WTC11 (cell line): ENCODE results near the gene MYMX. TPM values are rescaled to one million over a fixed set of nuclear protein-coding genes. Genes with fewer than 3 reads are reported as not detected.

Experiments
- ATAC-seq: fragments of 200-7000 bp; cut with Tn5 transposase; 2 replicates; pipeline ENCODE4 v1.10.0; 2021; ENCODE audit warnings: mild to moderate bottlenecking, moderate library complexity
- CTCF ChIA-PET: fragments of 300-600 bp; sonication (Branson Sonifier 250); formaldehyde crosslinking; loops from one replicate; lab custom pipeline; 2021; ENCODE audit warnings: antibody characterized with exemption; lab: Charles Lee
- POLR2A ChIA-PET: fragments of 350-600 bp; sonication (Branson Sonifier 250); formaldehyde crosslinking; loops from one replicate; lab custom pipeline; 2021; ENCODE audit warnings: antibody characterized with exemption; lab: Charles Lee
- DNase-seq: peaks from one replicate; pipeline ENCODE4 v3.0.0; 2021; ENCODE audit warnings: low spot score
- H3K27ac Mint-ChIP-seq: 2 replicates; pipeline ENCODE4 v1.8.0; 2021; ENCODE audit warnings: mixed read lengths
- H3K27me3 Mint-ChIP-seq: 2 replicates; pipeline ENCODE4 v1.8.0; 2021; ENCODE audit warnings: low read depth, mild to moderate bottlenecking, moderate library complexity, mixed read lengths
- H3K36me3 Mint-ChIP-seq: 2 replicates; pipeline ENCODE4 v1.8.0; 2021; ENCODE audit warnings: mixed read lengths
- H3K4me1 Mint-ChIP-seq: 2 replicates; pipeline ENCODE4 v1.8.0; 2022; ENCODE audit warnings: mixed read lengths
- H3K4me3 Mint-ChIP-seq: 2 replicates; pipeline ENCODE4 v1.8.0; 2021; ENCODE audit warnings: mild to moderate bottlenecking, moderate library complexity, mixed read lengths
- H3K9me3 Mint-ChIP-seq: 2 replicates; pipeline ENCODE4 v1.8.0; 2021; ENCODE audit warnings: mixed read lengths
- ATF2 ChIP-seq: sonication (generic); formaldehyde crosslinking; IDR thresholded peaks from 2 replicates; pipeline ENCODE4 v1.8.1; 2022; ENCODE audit warnings: low read depth, missing genetic modification reagents, borderline replicate concordance
- CREM ChIP-seq: sonication (generic); formaldehyde crosslinking; IDR thresholded peaks from 2 replicates; pipeline ENCODE4 v1.8.1; 2022; ENCODE audit warnings: mild to moderate bottlenecking, missing genetic modification reagents, moderate library complexity
- FOXP4 ChIP-seq: sonication (generic); formaldehyde crosslinking; IDR thresholded peaks from 2 replicates; pipeline ENCODE4 v1.8.0; 2022; ENCODE audit warnings: mild to moderate bottlenecking, missing genetic modification reagents
- GRHL2 ChIP-seq: fragments of 250-450 bp; sonication (Bioruptor Pico); IDR thresholded peaks from 2 replicates; pipeline ENCODE4 v1.8.0; 2022; ENCODE audit warnings: mild to moderate bottlenecking, moderate library complexity; ENCODE audit not compliant: insufficient replicate concordance, severe bottlenecking
- GTF2I ChIP-seq: fragments of 250-450 bp; sonication (Bioruptor Pico); conservative IDR thresholded peaks from 2 replicates; pipeline ENCODE4 v1.4.0; 2021; ENCODE audit warnings: mild to moderate bottlenecking
- HMGA2 ChIP-seq: fragments of 250-450 bp; sonication (Bioruptor Pico); IDR thresholded peaks from 2 replicates; pipeline ENCODE4 v1.4.0; 2021; ENCODE audit warnings: mild to moderate bottlenecking, moderate library complexity
- IRF1 ChIP-seq: sonication (generic); formaldehyde crosslinking; IDR thresholded peaks from 2 replicates; pipeline ENCODE4 v1.8.0; 2023; ENCODE audit warnings: missing genetic modification reagents
- NR2C2 ChIP-seq: sonication (generic); formaldehyde crosslinking; IDR thresholded peaks from 2 replicates; pipeline ENCODE4 v1.8.0; 2022; ENCODE audit warnings: mild to moderate bottlenecking, missing genetic modification reagents
- NR3C1 ChIP-seq: sonication (generic); formaldehyde crosslinking; conservative IDR thresholded peaks from 2 replicates; pipeline ENCODE4 v1.8.1; 2023; ENCODE audit warnings: low read depth, mild to moderate bottlenecking, missing genetic modification reagents
- SP1 ChIP-seq: sonication (generic); formaldehyde crosslinking; conservative IDR thresholded peaks from 2 replicates; pipeline ENCODE4 v1.8.1; 2022; ENCODE audit warnings: missing genetic modification reagents
- USF2 ChIP-seq: sonication (generic); formaldehyde crosslinking; IDR thresholded peaks from 2 replicates; pipeline ENCODE4 v1.8.1; 2023; ENCODE audit warnings: mild to moderate bottlenecking, missing genetic modification reagents, moderate library complexity
- ZMAT4 ChIP-seq: fragments of 250-450 bp; sonication (Bioruptor Pico); IDR thresholded peaks from 2 replicates; pipeline ENCODE4 v1.9.0; 2021; ENCODE audit warnings: mild to moderate bottlenecking
- ZNF138 ChIP-seq: sonication (generic); formaldehyde crosslinking; conservative IDR thresholded peaks from 2 replicates; pipeline ENCODE4 v1.8.1; 2022; ENCODE audit warnings: mild to moderate bottlenecking, moderate library complexity, missing genetic modification reagents
- ZNF396 ChIP-seq: fragments of 250-450 bp; sonication (Bioruptor Pico); IDR thresholded peaks from 2 replicates; pipeline ENCODE4 v1.8.0; 2021; ENCODE audit warnings: mild to moderate bottlenecking, moderate library complexity, borderline replicate concordance
- ZNF671 ChIP-seq: fragments of 250-450 bp; sonication (Bioruptor Pico); IDR thresholded peaks from 2 replicates; pipeline ENCODE4 v1.8.0; 2021; ENCODE audit warnings: mild to moderate bottlenecking
- total RNA-seq: library from RNA; stranded (reverse); gene quantifications from 3 replicates; pipeline ENCODE4 v1.2.3, GENCODE V29; 2021

Gene MYMX
- total RNA-seq, 1 experiment from 2014 or later, result 3.9 TPM

GRCh38 chr6:44260011-44260410, 43.3 kb downstream of the MYMX start:
- TF ChIP-seq ATF2 (CRISPR knock-in tag) (no peak), NR3C1 (no peak), ZNF138 (CRISPR knock-in tag) (no peak), GTF2I (CRISPR knock-in tag) (no peak)
- Mint-ChIP-seq H3K4me1 (peaks cover 47% of the 10 kb centered on the region), H3K9me3 (no peaks in the 10 kb centered on the region), H3K36me3 (peaks cover 10% of the 10 kb centered on the region; the same call in 1 of the 2 replicates), H3K27me3 (peaks cover 6% of the 10 kb centered on the region), H3K4me3 (no peak overlapping the region), H3K27ac (no peak overlapping the region)
- ChIA-PET POLR2A (no interaction called here), CTCF (no interaction called here)
- DNase-seq (no peak), ATAC-seq (no peak)

GRCh38 chr6:44260451-44261297, 43.9 kb downstream of the MYMX start:
- POLR2A ChIA-PET, result no interaction called here
- TF ChIP-seq HMGA2 (CRISPR knock-in tag), result no peak
- TF ChIP-seq, all 79 proteins: peak for 0
- CTCF ChIA-PET, result no interaction called here
- H3K36me3 Mint-ChIP-seq, result peaks cover 5% of the 10 kb centered on the region; the same call in 1 of the 2 replicates
- DNase-seq (no peak), ATAC-seq (no peak)
- no peaks in the 10 kb centered on the region for H3K9me3 Mint-ChIP-seq
- peaks cover 6% of the 10 kb centered on the region for H3K27me3 Mint-ChIP-seq
- no peak overlapping the region for H3K27ac Mint-ChIP-seq
- H3K4me3 Mint-ChIP-seq, result no peak overlapping the region
- H3K4me1 Mint-ChIP-seq, result peaks cover 41% of the 10 kb centered on the region

GRCh38 chr6:44261581-44261980, 44.9 kb downstream of the MYMX start:
- ChIA-PET CTCF (interaction anchor here (1.1 to 1.7 kb wide), 2 partner anchors 43 to 89 kb away, joined by 3 to 6 read pairs; no protein-coding TSS in a partner anchor), POLR2A (no interaction called here)
- DNase-seq (no peak), ATAC-seq (no peak)
- Mint-ChIP-seq H3K4me1 (peaks cover 34% of the 10 kb centered on the region), H3K27me3 (peaks cover 6% of the 10 kb centered on the region), H3K36me3 (peaks cover 4% of the 10 kb centered on the region; the same call in 1 of the 2 replicates), H3K9me3 (no peaks in the 10 kb centered on the region), H3K4me3 (no peak overlapping the region), H3K27ac (no peak overlapping the region)
- no peak for TF ChIP-seq FOXP4
- TF ChIP-seq NR2C2 (CRISPR knock-in tag), result no peak
- no peak for TF ChIP-seq ZMAT4 (CRISPR knock-in tag)
- no peak for TF ChIP-seq ZNF671 (CRISPR knock-in tag)
- TF ChIP-seq SP1 (CRISPR knock-in tag), result no peak
- TF ChIP-seq IRF1 (CRISPR knock-in tag), result no peak

GRCh38 chr6:44262467-44263353, 46.0 kb downstream of the MYMX start:
- H3K9me3 Mint-ChIP-seq, result no peaks in the 10 kb centered on the region
- peak overlapping the region; percentile 95 for H3K4me3 Mint-ChIP-seq
- no peak for DNase-seq
- ChIA-PET POLR2A (interaction anchor here (1.2 kb wide), 1 partner anchor 16 kb away, joined by 3 read pairs; the partner anchor contains the start of gene HSP90AB1), CTCF (interaction anchor here (0.6 to 1.7 kb wide), 3 partner anchors 42 to 1275 kb away, joined by 3 to 6 read pairs (median 4); no protein-coding TSS in a partner anchor)
- peaks cover 4% of the 10 kb centered on the region; the same call in 1 of the 2 replicates for H3K36me3 Mint-ChIP-seq
- H3K4me1 Mint-ChIP-seq, result peaks cover 32% of the 10 kb centered on the region
- TF ChIP-seq USF2 (CRISPR knock-in tag) (no peak), CREM (CRISPR knock-in tag) (no peak), ZNF138 (CRISPR knock-in tag) (no peak), GRHL2 (CRISPR knock-in tag) (no peak), HMGA2 (CRISPR knock-in tag) (no peak), ZNF396 (no peak)
- no peak overlapping the region for H3K27ac Mint-ChIP-seq
- peaks cover 9% of the 10 kb centered on the region for H3K27me3 Mint-ChIP-seq
- no peak for ATAC-seq
